ENCODE results near the gene RSPO4. TPM values are rescaled to one million over a fixed set of nuclear protein-coding genes. Genes with fewer than 3 reads are reported as not detected.

The RSPO4 gene
- total and polyA plus RNA-seq, 2 donors (not counting 1 experiment from before 2014, with no cell fraction given), result not detected

GRCh38 chr20:949717-950116, 52.4 kb downstream of the RSPO4 start:
- no peak overlapping the region for H3K4me2 ChIP-seq (ENCODE audit: extremely low read depth, insufficient read depth, low read length)
- DNase-seq (ENCODE audit: low read depth in 2 of 2), result no peak

DNA sequence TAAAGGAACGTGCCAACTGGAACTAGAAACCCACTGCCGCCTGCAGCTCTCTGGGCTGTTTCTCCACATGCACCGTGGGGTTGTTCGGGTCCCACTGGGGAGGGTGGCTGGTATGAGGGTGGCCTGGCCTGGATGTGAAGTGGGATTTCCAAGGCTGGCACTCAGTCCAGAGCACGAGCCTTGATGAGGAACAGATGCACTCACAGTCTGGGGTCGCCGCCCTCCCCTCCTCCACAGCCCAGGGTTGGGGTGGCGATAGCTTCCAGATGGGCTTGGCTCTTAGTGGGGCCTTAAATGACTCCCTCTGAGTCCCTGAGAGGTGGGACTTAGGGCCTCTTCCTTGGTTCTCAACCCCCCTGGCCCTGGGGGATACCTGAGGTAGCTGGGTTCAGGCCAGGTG, 55.3 kb downstream of the RSPO4 start:
- Histone ChIP-seq H3K36me3 (ENCODE audit: control insufficient read depth, insufficient read depth, low read length) (no peaks in the 10 kb centered on the region), H3K4me2 (ENCODE audit: extremely low read depth, insufficient read depth, low read length) (no peak overlapping the region), H3K27me3 (ENCODE audit: control insufficient read depth, insufficient read depth, low read length) (no peaks in the 10 kb centered on the region), H3K27ac (ENCODE audit: insufficient read depth, low read length) (no peak overlapping the region), H3K79me2 (ENCODE audit: control insufficient read depth, insufficient read depth, low read length) (no peaks in the 10 kb centered on the region), H3K9me3 (ENCODE audit: control insufficient read depth, insufficient read depth, low read depth, low read length) (no peaks in the 10 kb centered on the region), H2AFZ (ENCODE audit: low read length) (no peak overlapping the region), H3K4me3 (replicated peaks in 1 of 4; ENCODE audit: control extremely low read depth in 1 of 4, insufficient read depth in 1 of 4, low read depth in 3 of 4, low read length in 4 of 4) (no peak overlapping the region), H3K4me1 (ENCODE audit: control insufficient read depth, extremely low read depth, insufficient read depth, low read length) (no peaks in the 10 kb centered on the region), H3K9ac (ENCODE audit: insufficient read depth, low read length) (no peak overlapping the region), H4K20me1 (ENCODE audit: control insufficient read depth, extremely low read depth, insufficient read depth, low read length) (no peaks in the 10 kb centered on the region)
- TF ChIP-seq EZH2 (IDR thresholded peaks at IDR 0.05; ENCODE audit: low read length, missing control alignments), result no peak
- TF ChIP-seq, protein P1, sequence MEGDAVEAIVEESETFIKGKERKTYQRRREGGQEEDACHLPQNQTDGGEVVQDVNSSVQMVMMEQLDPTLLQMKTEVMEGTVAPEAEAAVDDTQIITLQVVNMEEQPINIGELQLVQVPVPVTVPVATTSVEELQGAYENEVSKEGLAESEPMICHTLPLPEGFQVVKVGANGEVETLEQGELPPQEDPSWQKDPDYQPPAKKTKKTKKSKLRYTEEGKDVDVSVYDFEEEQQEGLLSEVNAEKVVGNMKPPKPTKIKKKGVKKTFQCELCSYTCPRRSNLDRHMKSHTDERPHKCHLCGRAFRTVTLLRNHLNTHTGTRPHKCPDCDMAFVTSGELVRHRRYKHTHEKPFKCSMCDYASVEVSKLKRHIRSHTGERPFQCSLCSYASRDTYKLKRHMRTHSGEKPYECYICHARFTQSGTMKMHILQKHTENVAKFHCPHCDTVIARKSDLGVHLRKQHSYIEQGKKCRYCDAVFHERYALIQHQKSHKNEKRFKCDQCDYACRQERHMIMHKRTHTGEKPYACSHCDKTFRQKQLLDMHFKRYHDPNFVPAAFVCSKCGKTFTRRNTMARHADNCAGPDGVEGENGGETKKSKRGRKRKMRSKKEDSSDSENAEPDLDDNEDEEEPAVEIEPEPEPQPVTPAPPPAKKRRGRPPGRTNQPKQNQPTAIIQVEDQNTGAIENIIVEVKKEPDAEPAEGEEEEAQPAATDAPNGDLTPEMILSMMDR (conservative IDR thresholded peaks at IDR 0.05 in 1 of 2, IDR thresholded peaks at IDR 0.05 in 1 of 2; ENCODE audit: low read depth in 1 of 2, low read length in 2 of 2), result no peak
- no peak for DNase-seq (ENCODE audit: low read depth in 2 of 2)

More at GRCh38 chr20:949717-950116, 52.4 kb downstream of the RSPO4 start:
- no peaks in the 10 kb centered on the region for H3K36me3 ChIP-seq (ENCODE audit: control insufficient read depth, insufficient read depth, low read length)
- TF ChIP-seq, protein P1 (conservative IDR thresholded peaks at IDR 0.05 in 1 of 2, IDR thresholded peaks at IDR 0.05 in 1 of 2; ENCODE audit: low read depth in 1 of 2, low read length in 2 of 2), result no peak
- no peak for TF ChIP-seq EZH2 (IDR thresholded peaks at IDR 0.05; ENCODE audit: low read length, missing control alignments)
- H3K4me3 ChIP-seq (replicated peaks in 1 of 4; ENCODE audit: control extremely low read depth in 1 of 4, insufficient read depth in 1 of 4, low read depth in 3 of 4, low read length in 4 of 4), result no peak overlapping the region
- H3K27ac ChIP-seq (ENCODE audit: insufficient read depth, low read length), result no peak overlapping the region
- no peak overlapping the region for H2AFZ ChIP-seq (ENCODE audit: low read length)
- no peaks in the 10 kb centered on the region for H3K27me3 ChIP-seq (ENCODE audit: control insufficient read depth, insufficient read depth, low read length)
- H4K20me1 ChIP-seq (ENCODE audit: control insufficient read depth, extremely low read depth, insufficient read depth, low read length), result no peaks in the 10 kb centered on the region
- no peaks in the 10 kb centered on the region for H3K9me3 ChIP-seq (ENCODE audit: control insufficient read depth, insufficient read depth, low read depth, low read length)
- H3K79me2 ChIP-seq (ENCODE audit: control insufficient read depth, insufficient read depth, low read length), result no peaks in the 10 kb centered on the region
- H3K4me1 ChIP-seq (ENCODE audit: control insufficient read depth, extremely low read depth, insufficient read depth, low read length), result no peaks in the 10 kb centered on the region
- no peak overlapping the region for H3K9ac ChIP-seq (ENCODE audit: insufficient read depth, low read length)

GRCh38 chr20:945841-946240, 56.3 kb downstream of the RSPO4 start:
- H4K20me1 ChIP-seq (ENCODE audit: control insufficient read depth, extremely low read depth, insufficient read depth, low read length), result no peaks in the 10 kb centered on the region
- no peak overlapping the region for H2AFZ ChIP-seq (ENCODE audit: low read length)
- H3K4me3 ChIP-seq (replicated peaks in 1 of 4; ENCODE audit: control extremely low read depth in 1 of 4, insufficient read depth in 1 of 4, low read depth in 3 of 4, low read length in 4 of 4), result no peak overlapping the region
- no peak overlapping the region for H3K4me2 ChIP-seq (ENCODE audit: extremely low read depth, insufficient read depth, low read length)
- H3K4me1 ChIP-seq (ENCODE audit: control insufficient read depth, extremely low read depth, insufficient read depth, low read length), result no peaks in the 10 kb centered on the region
- H3K79me2 ChIP-seq (ENCODE audit: control insufficient read depth, insufficient read depth, low read length), result no peaks in the 10 kb centered on the region
- H3K9me3 ChIP-seq (ENCODE audit: control insufficient read depth, insufficient read depth, low read depth, low read length), result no peaks in the 10 kb centered on the region
- DNase-seq (ENCODE audit: low read depth in 2 of 2), result no peak
- H3K27ac ChIP-seq (ENCODE audit: insufficient read depth, low read length), result no peak overlapping the region
- no peaks in the 10 kb centered on the region for H3K27me3 ChIP-seq (ENCODE audit: control insufficient read depth, insufficient read depth, low read length)
- no peak for TF ChIP-seq EZH2 (IDR thresholded peaks at IDR 0.05; ENCODE audit: low read length, missing control alignments)
- TF ChIP-seq, protein P1 (conservative IDR thresholded peaks at IDR 0.05 in 1 of 2, IDR thresholded peaks at IDR 0.05 in 1 of 2; ENCODE audit: low read depth in 1 of 2, low read length in 2 of 2), result no peak
- H3K36me3 ChIP-seq (ENCODE audit: control insufficient read depth, insufficient read depth, low read length), result no peaks in the 10 kb centered on the region
- H3K9ac ChIP-seq (ENCODE audit: insufficient read depth, low read length), result no peak overlapping the region

Measured in fibroblast of lung (primary cell).